ENCODE measurements around the gene ABCA9.

ABCA9 gene

GRCh38 chr17:69082696-69083095 is 22.0 kb upstream of the ABCA9 start:
- no peak for TF ChIP-seq SIN3A (IDR thresholded peaks at IDR 0.05; ENCODE audit: borderline replicate concordance, insufficient read depth, low read length)
- TF ChIP-seq REST (IDR thresholded peaks at IDR 0.05; ENCODE audit: insufficient read depth in 1 of 2, low read depth in 2 of 2, low read length in 2 of 2), result no peak
- no peak for TF ChIP-seq FOXP2 (optimal IDR thresholded peaks at IDR 0.05; ENCODE audit: borderline replicate concordance, extremely low read depth, extremely low read length, insufficient read depth)
- no peak for TF ChIP-seq POLR2AphosphoS5 (IDR thresholded peaks at IDR 0.05; ENCODE audit: low read depth, low read length)
- no peak for TF ChIP-seq TAF1 (IDR thresholded peaks at IDR 0.05; ENCODE audit: borderline replicate concordance, insufficient read depth, low read length)

DNA sequence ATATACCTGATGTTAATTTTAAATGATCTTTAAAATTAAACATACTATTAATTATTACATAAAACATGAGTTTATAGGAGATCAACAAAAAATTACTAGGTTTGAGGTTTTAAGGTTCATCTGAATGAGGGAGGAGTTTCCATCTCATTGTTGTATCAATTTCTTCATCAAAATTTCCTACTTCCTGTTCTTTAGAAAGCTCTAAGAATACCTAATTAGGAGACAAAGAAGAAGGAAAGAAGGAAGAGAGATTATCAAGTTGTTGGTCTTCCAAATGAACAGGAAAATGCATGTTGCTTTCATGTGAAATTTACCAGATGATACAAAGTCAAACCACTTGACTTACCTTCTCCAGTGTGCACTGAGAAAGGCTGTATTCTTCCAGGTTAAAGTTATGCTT is 18.1 kb upstream of the ABCA9 start:
- no peak for TF ChIP-seq TAF1 (IDR thresholded peaks at IDR 0.05; ENCODE audit: borderline replicate concordance, insufficient read depth, low read length)

GRCh38 chr17:69075823-69076222 is 15.1 kb upstream of the ABCA9 start:
- TF ChIP-seq SIN3A (IDR thresholded peaks at IDR 0.05; ENCODE audit: borderline replicate concordance, insufficient read depth, low read length) (no peak), REST (IDR thresholded peaks at IDR 0.05; ENCODE audit: insufficient read depth in 1 of 2, low read depth in 2 of 2, low read length in 2 of 2) (no peak), FOXP2 (optimal IDR thresholded peaks at IDR 0.05; ENCODE audit: borderline replicate concordance, extremely low read depth, extremely low read length, insufficient read depth) (no peak), POLR2AphosphoS5 (IDR thresholded peaks at IDR 0.05; ENCODE audit: low read depth, low read length) (no peak)

DNA sequence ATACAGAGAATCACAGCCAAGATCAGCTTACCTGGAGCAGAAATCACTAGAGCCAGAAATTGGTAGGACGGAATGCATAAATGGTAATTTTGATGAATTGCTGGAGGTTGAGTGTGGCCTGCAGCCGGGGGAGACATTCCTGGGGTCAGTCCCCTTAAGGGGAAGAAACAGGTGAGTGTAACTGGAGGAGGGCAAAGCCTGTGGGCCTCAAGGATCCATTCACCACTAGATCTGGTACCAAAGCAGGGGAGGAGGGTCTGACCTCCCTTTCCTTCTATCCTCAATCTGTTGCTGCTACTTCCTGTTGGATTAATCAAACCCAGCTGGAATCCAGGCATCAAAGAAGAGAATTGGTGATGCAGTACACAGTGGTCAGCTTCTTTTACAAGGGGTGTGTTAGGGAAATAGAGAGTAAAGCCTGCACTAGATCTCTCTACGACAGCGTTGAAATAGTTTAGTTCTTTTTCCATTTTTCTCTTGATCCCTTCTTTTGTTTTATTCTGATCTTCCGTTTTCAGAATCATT is 8.6 kb upstream of the ABCA9 start:
- TF ChIP-seq POLR2AphosphoS5 (IDR thresholded peaks at IDR 0.05; ENCODE audit: low read depth, low read length) (no peak), SIN3A (IDR thresholded peaks at IDR 0.05; ENCODE audit: borderline replicate concordance, insufficient read depth, low read length) (no peak), TAF1 (IDR thresholded peaks at IDR 0.05; ENCODE audit: borderline replicate concordance, insufficient read depth, low read length) (no peak), FOXP2 (optimal IDR thresholded peaks at IDR 0.05; ENCODE audit: borderline replicate concordance, extremely low read depth, extremely low read length, insufficient read depth) (no peak), REST (IDR thresholded peaks at IDR 0.05; ENCODE audit: insufficient read depth in 1 of 2, low read depth in 2 of 2, low read length in 2 of 2) (no peak)

GRCh38 chr17:69067274-69068047 is 6.7 kb upstream of the ABCA9 start:
- TF ChIP-seq FOXP2 (optimal IDR thresholded peaks at IDR 0.05; ENCODE audit: borderline replicate concordance, extremely low read depth, extremely low read length, insufficient read depth) (no peak), REST (IDR thresholded peaks at IDR 0.05; ENCODE audit: insufficient read depth in 1 of 2, low read depth in 2 of 2, low read length in 2 of 2) (no peak), TAF1 (IDR thresholded peaks at IDR 0.05; ENCODE audit: borderline replicate concordance, insufficient read depth, low read length) (no peak), SIN3A (IDR thresholded peaks at IDR 0.05; ENCODE audit: borderline replicate concordance, insufficient read depth, low read length) (no peak), POLR2AphosphoS5 (IDR thresholded peaks at IDR 0.05; ENCODE audit: low read depth, low read length) (no peak)

Measured in PFSK-1 (cell line).